Epithelial cell of proximal tubule (primary cell): ENCODE data around the gene CYBRD1. TPM values are rescaled to one million over a fixed set of nuclear protein-coding genes. Genes with fewer than 3 reads are reported as not detected.
"Not testable (repeated sequence)": the region's sequence is repeated elsewhere in the genome, so short reads cannot be mapped to it uniquely, and the experiment has no call there.

Experiments used
- DNase-seq: peaks from one replicate; pipeline ENCODE4 v3.0.0-alpha.2; 2011; ENCODE audit warnings: low read depth
- H3K4me3 ChIP-seq: 2 replicates; pipeline ENCODE4 v1.5.1; 2011; ENCODE audit warnings: low read depth, mild to moderate bottlenecking, low read length
- total RNA-seq: library from RNA; depleted of rRNA; stranded (reverse); fragments of >200 nt; gene quantifications from 2 replicates; pipeline ENCODE4 v1.2.3, GENCODE V29; 2015
- TF ChIP-seq, protein P1 (sequence below): conservative IDR thresholded peaks from 2 replicates; pipeline ENCODE4 v1.5.1; 2012; ENCODE audit warnings: low read depth, mild to moderate bottlenecking, low read length

CYBRD1 gene
- total RNA-seq, 1 donor from 2014 or later = 5.1 TPM

DNA sequence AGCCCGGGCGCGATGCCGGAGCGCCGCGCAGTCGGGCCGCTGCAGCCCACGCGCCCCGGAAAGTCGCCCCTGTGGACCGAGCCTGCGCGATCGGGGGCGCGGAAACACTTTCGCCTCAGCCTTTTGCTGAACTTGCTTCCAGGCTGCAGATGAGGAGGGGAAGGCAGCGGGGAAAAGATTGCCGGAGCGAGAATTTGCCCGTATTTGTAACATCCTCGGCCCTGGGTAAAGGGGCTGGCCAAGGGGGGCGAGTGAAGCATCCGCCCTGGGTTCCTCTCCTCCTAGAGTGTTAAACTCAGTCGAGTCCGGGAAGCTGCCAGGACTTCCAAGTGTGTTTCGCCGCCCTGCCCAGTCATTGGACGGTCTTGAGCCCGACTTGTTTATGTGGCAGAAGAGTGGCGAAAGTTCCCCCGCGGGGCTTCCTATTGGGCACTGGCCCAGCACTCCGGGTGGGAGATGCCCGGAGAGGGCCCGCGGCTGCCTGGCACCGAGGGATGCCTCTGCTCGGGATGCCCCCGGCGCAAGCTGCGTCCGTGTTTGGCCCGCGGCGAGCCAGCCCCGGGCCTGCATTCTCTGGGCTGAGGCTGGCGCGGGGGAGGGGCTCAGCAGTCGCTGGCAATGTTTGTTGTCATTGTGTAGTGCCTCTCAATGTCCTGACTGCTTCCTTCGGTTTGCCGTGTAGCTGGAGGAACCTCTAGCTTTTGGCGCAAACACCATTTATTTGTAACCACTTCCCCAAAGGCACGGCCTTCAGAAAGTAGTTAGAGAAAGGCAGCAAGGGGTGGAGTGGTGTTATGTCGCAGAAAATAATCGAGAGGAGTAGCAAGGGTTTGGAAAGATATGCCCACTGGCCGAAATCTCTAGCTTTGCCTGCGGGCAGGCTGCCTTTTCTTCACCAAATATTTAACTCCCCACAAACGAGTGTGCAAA, 1.1 kb downstream of the CYBRD1 start:
- peak overlapping the region; percentile 64 for H3K4me3 ChIP-seq
- no peak for DNase-seq
- TF ChIP-seq, protein P1, sequence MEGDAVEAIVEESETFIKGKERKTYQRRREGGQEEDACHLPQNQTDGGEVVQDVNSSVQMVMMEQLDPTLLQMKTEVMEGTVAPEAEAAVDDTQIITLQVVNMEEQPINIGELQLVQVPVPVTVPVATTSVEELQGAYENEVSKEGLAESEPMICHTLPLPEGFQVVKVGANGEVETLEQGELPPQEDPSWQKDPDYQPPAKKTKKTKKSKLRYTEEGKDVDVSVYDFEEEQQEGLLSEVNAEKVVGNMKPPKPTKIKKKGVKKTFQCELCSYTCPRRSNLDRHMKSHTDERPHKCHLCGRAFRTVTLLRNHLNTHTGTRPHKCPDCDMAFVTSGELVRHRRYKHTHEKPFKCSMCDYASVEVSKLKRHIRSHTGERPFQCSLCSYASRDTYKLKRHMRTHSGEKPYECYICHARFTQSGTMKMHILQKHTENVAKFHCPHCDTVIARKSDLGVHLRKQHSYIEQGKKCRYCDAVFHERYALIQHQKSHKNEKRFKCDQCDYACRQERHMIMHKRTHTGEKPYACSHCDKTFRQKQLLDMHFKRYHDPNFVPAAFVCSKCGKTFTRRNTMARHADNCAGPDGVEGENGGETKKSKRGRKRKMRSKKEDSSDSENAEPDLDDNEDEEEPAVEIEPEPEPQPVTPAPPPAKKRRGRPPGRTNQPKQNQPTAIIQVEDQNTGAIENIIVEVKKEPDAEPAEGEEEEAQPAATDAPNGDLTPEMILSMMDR = no peak

DNA sequence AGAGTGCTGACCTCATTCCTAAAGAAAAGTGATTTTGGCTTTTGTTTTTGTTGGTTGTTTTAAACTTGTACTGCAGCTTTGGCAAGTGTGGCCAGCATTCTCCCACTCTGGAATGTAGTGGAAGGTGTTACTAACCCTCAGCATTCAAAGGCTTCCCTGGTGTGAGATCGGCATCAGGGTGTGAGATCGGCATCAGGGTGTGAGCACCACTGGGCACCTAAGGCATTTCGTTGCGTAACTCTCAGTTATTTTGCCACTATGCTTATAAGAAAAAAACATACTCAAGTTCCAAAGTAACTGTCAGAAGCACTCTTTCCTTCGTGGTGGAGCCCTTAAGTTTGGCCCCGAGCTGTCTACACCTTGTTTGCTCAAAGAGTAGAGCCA, 1.7 kb downstream of the CYBRD1 start:
- TF ChIP-seq, protein P1 = no peak
- DNase-seq = peak; percentile 36
- peak overlapping the region; percentile 64 for H3K4me3 ChIP-seq

DNA sequence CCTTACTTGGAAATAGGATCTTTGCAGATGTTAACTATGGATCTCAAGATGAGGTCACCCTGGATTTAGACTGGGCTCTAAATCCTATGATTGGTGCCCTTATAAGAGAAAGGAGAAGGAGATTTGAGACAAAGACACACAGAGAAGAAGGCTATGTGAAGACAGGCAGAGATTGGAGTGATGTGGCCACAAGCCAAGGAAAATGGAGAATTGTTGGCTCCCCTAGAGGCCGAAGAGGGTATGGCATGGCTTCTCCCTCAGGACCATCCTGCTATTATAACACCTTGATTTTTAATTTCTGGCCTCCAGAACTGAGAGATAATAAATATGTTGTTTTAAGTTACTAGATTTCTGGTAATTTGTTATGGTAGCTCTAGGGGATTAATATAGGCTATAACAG, 7.6 kb downstream of the CYBRD1 start:
- no peak for DNase-seq
- TF ChIP-seq, protein P1 = peak; percentile 56
- H3K4me3 ChIP-seq = no peak overlapping the region

DNA sequence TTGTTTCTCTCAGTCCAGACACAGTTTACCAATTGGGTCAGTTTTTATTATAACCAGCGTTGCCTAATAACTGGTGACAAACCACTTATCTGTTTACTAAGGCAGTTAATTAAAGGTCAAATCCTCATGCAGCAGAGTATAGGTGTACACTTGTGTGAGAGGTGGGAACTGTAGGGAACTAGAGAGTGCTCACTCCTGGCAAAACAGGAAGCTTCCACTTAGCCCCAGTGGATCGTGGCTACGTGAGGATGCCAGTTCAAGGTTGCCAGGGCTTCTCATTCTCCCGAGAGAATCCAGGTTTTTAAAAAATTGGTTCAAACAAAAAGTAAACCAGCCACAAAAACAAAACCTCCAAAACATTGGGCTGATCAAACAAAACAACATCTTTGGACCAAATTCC, 8.1 kb downstream of the CYBRD1 start:
- H3K4me3 ChIP-seq = no peak overlapping the region
- TF ChIP-seq, protein P1 = no peak
- no peak for DNase-seq

DNA sequence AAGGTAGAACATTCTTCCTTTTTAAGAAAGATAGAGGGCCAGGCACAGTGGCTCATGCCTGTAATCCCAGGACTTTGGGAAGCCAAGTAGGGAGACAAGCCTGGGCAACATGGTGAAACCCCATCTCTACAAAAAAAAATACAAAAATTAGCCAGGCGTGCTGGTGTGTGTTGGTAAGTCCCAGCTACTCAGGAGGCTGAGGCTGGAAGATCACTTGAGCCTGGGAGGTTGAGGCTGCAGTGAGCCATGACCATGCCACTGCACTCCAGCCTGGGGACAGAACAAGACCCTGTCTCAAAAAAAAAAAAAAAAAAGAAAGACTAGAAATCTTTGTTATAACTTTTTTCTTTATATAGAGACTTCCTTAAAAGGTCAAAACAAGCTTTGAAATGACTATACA, 8.6 kb downstream of the CYBRD1 start:
- not testable (repeated sequence) for DNase-seq, H3K4me3 ChIP-seq

DNA sequence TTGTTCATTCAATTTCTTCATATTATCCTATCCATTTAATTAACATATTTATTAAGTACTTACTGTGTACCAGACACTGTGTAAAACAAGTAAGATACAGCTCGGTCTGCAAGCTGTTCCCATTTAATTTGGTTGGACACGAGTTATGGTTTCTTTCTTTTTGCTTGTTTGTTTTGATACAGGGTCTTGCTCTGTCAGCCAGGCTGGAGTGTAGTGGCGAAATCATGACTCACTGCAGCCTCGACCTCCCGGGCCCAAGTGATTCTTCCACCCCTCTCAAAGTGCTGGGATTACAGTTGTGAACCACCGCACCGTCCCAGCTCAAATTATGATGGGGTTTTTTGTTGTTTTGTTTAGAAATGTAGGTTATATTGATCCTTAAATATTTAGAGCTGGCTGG, 9.0 kb downstream of the CYBRD1 start:
- TF ChIP-seq, protein P1 = no peak
- DNase-seq = no peak
- no peak overlapping the region for H3K4me3 ChIP-seq

DNA sequence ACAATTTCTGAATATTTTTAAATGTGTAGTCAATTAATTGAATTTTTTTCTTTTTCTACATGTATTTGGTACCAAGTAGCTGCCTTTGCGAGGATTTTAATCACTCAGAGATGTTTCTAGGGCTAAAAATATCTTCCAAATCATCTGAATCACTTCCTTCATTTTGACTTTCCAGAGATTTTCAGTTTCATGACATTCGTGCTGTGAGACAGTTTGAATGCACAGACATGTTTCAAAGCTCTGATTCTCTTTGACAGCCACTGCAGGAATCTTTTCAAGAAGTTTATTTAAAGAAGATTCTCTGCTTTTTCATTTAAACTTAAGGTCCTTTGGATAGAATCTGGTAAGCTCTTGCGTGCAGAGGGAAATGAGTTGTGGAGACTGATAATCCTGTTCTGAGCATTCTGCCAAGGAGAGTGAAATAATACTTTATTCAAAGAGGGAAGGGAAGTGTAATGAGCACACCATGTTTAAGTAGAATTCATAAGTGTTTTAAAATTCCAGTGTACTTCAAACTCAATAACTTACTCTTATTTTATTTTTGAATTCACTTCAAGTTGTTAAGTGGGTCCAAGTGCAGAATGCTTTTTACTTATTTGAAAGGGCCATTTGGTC, 9.7 kb downstream of the CYBRD1 start:
- TF ChIP-seq, protein P1 = no peak
- no peak for DNase-seq

More for the DNA sequence above, 9.7 kb downstream of the CYBRD1 start:
- H3K4me3 ChIP-seq = no peak overlapping the region
